D341Med (cell line): ENCODE results near the gene MXD4.
"Not testable (repeated sequence)": the region's sequence is repeated elsewhere in the genome, so short reads cannot be mapped to it uniquely, and the experiment has no call there.

Experiments
- DNase-seq: peaks from one replicate; pipeline ENCODE4 v3.0.0; 2012; ENCODE audit warnings: low spot score

Gene MXD4

GRCh38 chr4:2220016-2220630 is 41.8 kb downstream of the MXD4 start:
- DNase-seq: peak; percentile 84

GRCh38 chr4:2219233-2219760 is 42.6 kb downstream of the MXD4 start:
- DNase-seq: no peak

- no peak for DNase-seq
Measured at GRCh38 chr4:2218436-2218835, 43.5 kb downstream of the MXD4 start.

- DNase-seq: no peak
Measured at GRCh38 chr4:2217726-2218125, 44.2 kb downstream of the MXD4 start.

GRCh38 chr4:2212831-2213230 is 49.1 kb downstream of the MXD4 start:
- DNase-seq: no peak

- DNase-seq: not testable (repeated sequence)
Measured at GRCh38 chr4:2202789-2203188, 59.1 kb downstream of the MXD4 start.
